K562 (cell line): Measurements from ENCODE around the gene THBS2. TPM values are rescaled to one million over a fixed set of nuclear protein-coding genes. Genes with fewer than 3 reads are reported as not detected.

Source experiments
- ATAC-seq: fragments of 200-7000 bp; cut with Tn5 transposase; 3 replicates; pipeline ENCODE4 v1.9.1; 2020; ENCODE audit warnings: moderate library complexity
- BruUV-seq: library from RNA; stranded (reverse); fragments of 400-500 nt; replicated peaks from 2 replicates; lab custom pipeline; 2021; lab: Mats Ljungman, UMichigan
- CTCF ChIA-PET: fragments of 300-600 bp; formaldehyde crosslinking; extraction: SDS; loops from one replicate; lab custom pipeline; 2021; ENCODE audit warnings: low intra/inter-chr PET ratio; lab: Yijun Ruan, JAX
- POLR2A ChIA-PET: fragments of 300-600, 350-650 bp; sonication (Branson Sonifier 250); formaldehyde crosslinking; extraction: SDS; loops from one replicate; lab custom pipeline; 2021; ENCODE audit warnings: antibody characterized with exemption, inconsistent platforms; lab: Yijun Ruan, JAX
- DNase-seq, 4 experiments: peaks; one replicate each; pipeline versions ENCODE4 v3.0.0 to v3.0.0-alpha.2; 2011 to 2018; ENCODE audit warnings: low spot score in 3 of 4, mixed read lengths in 3 of 4; ENCODE audit errors: extremely low read depth in 1 of 4
- FAIRE-seq: peaks from 2 replicates; lab custom pipeline; 2011; peaks lifted over from hg19 to GRCh38; lab: Jason Lieb, UNC
- H2AFZ ChIP-seq: 2 replicates; pipeline ENCODE4 v1.6.0; 2011; ENCODE audit warnings: low read depth, low read length, control low read depth, inconsistent platforms
- H3K27ac ChIP-seq: fragments of 200-600 bp; 3 replicates; pipeline ENCODE4 v1.8.0; 2011; ENCODE audit warnings: low read depth, mild to moderate bottlenecking, control low read depth, inconsistent platforms, low read length, moderate library complexity, mixed read lengths; ENCODE audit errors: extremely low read depth
- H3K27me3 ChIP-seq, 2 experiments: fragments of 300-600 bp in 1 of 2; 2 replicates in 1 of 2; 3 replicates in 1 of 2; pipeline versions ENCODE4 v1.6.0 to v1.8.0; 2011; ENCODE audit warnings: inconsistent platforms in 2 of 2, low read length in 2 of 2, mild to moderate bottlenecking in 1 of 2, mixed read lengths in 1 of 2, moderate library complexity in 1 of 2; ENCODE audit not compliant: control insufficient read depth in 2 of 2, insufficient read depth in 2 of 2
- H3K36me3 ChIP-seq: fragments of 300-600 bp; 3 replicates; pipeline ENCODE4 v1.8.0; 2011; ENCODE audit warnings: mild to moderate bottlenecking, low read length, inconsistent platforms; ENCODE audit not compliant: control insufficient read depth, insufficient read depth
- H3K4me1 ChIP-seq, 2 experiments: fragments of 200-600 bp in 1 of 2; replicated peaks in 1 of 2; 2 replicates in 1 of 2; 3 replicates in 1 of 2; pipeline versions ENCODE4 v1.5.1 to v1.8.0; 2011; ENCODE audit warnings: inconsistent platforms in 2 of 2, low read length in 2 of 2, mild to moderate bottlenecking in 1 of 2, mixed read lengths in 1 of 2, moderate library complexity in 1 of 2; ENCODE audit not compliant: control insufficient read depth in 2 of 2, insufficient read depth in 2 of 2
- H3K4me2 ChIP-seq: 2 replicates; pipeline ENCODE4 v1.6.1; 2011; ENCODE audit warnings: low read length, control low read depth, inconsistent platforms, mixed read lengths; ENCODE audit not compliant: insufficient read depth
- H3K4me3 ChIP-seq: fragments of 200-600 bp; sonication (generic), shearing (Covaris generic); 2 replicates; pipeline ENCODE4 v1.5.1; 2016; ENCODE audit warnings: control low read depth, inconsistent platforms
- H3K79me2 ChIP-seq: fragments of 200-600 bp; 3 replicates; pipeline ENCODE4 v1.8.0; 2011; ENCODE audit warnings: low read length, inconsistent platforms; ENCODE audit not compliant: control insufficient read depth, insufficient read depth
- H3K9ac ChIP-seq, 2 experiments: 2 replicates each; pipeline versions ENCODE4 v1.6.0 to v1.6.1; 2011; ENCODE audit warnings: low read depth in 2 of 2, low read length in 2 of 2, control low read depth in 1 of 2, inconsistent platforms in 1 of 2, mild to moderate bottlenecking in 1 of 2, mixed read lengths in 1 of 2; ENCODE audit not compliant: insufficient read depth in 1 of 2
- H3K9me1 ChIP-seq: one replicate; pipeline ENCODE4 v1.6.0; 2011; ENCODE audit warnings: inconsistent platforms, mild to moderate bottlenecking, low read length, moderate library complexity; ENCODE audit not compliant: control insufficient read depth, insufficient read depth
- H3K9me3 ChIP-seq: replicated peaks from 2 replicates; pipeline ENCODE4 v1.5.1; 2011; ENCODE audit warnings: low read depth, low read length, inconsistent platforms; ENCODE audit not compliant: control insufficient read depth, insufficient read depth
- H4K20me1 ChIP-seq: replicated peaks from 2 replicates; pipeline ENCODE4 v1.6.1; 2011; ENCODE audit warnings: low read length, inconsistent platforms, mixed read lengths; ENCODE audit not compliant: control insufficient read depth, insufficient read depth
- EGR1 ChIP-seq: fragments of 450-650 bp; conservative IDR thresholded peaks from 2 replicates; pipeline ENCODE4 v1.6.1; 2017; ENCODE audit warnings: mild to moderate bottlenecking
- FOXA3 ChIP-seq, 2 experiments: fragments of 450-650 bp in 1 of 2; sonication (generic) in 1 of 2; formaldehyde crosslinking; IDR thresholded peaks in 1 of 2; conservative IDR thresholded peaks in 1 of 2; 2 replicates each; pipeline versions ENCODE4 v1.4.0 to v1.8.0; 2020 to 2022; ENCODE audit warnings: mild to moderate bottlenecking in 2 of 2, missing genetic modification reagents in 1 of 2
- HDAC6 ChIP-seq: IDR thresholded peaks from 2 replicates; pipeline ENCODE4 v1.6.1; 2012; ENCODE audit warnings: low read depth, mild to moderate bottlenecking, control low read depth, inconsistent platforms, low read length, moderate library complexity
- HNRNPUL1 ChIP-seq: fragments of 200-400 bp; formaldehyde crosslinking; IDR thresholded peaks from 2 replicates; pipeline ENCODE4 v1.6.1; 2017; ENCODE audit warnings: low read length
- KDM4B ChIP-seq, 2 experiments: fragments of 450-650 bp in 1 of 2; sonication (generic) in 1 of 2; IDR thresholded peaks; 2 replicates each; pipeline ENCODE4 v1.6.1; 2016 to 2017; ENCODE audit warnings: borderline replicate concordance in 2 of 2, antibody characterized with exemption in 1 of 2, low read depth in 1 of 2, mild to moderate bottlenecking in 1 of 2
- MTF1 ChIP-seq: fragments of 250-450 bp; sonication (Bioruptor Pico); IDR thresholded peaks from 2 replicates; pipeline ENCODE4 v1.9.0; 2021; ENCODE audit warnings: moderate library complexity, mild to moderate bottlenecking, inconsistent platforms, borderline replicate concordance
- POLR3G ChIP-seq: IDR thresholded peaks from 2 replicates; pipeline ENCODE4 v1.6.1; 2011; ENCODE audit not compliant: insufficient read length, insufficient replicate concordance; ENCODE audit errors: extremely low read depth
- PTRF ChIP-seq: fragments of 450-650 bp; IDR thresholded peaks from 2 replicates; pipeline ENCODE4 v1.6.1; 2016; ENCODE audit warnings: mild to moderate bottlenecking, missing genetic modification characterization, missing compliant biosample characterization
- RBM39 ChIP-seq: fragments of 200-400 bp; formaldehyde crosslinking; optimal IDR thresholded peaks from 2 replicates; pipeline ENCODE3; 2018; ENCODE audit warnings: low read depth, low read length
- RFX7 ChIP-seq: fragments of 250-450 bp; sonication (Bioruptor Pico); IDR thresholded peaks from 2 replicates; pipeline ENCODE4 v1.5.1; 2021; ENCODE audit warnings: mild to moderate bottlenecking
- SAP30 ChIP-seq: fragments of 200-600 bp; sonication (generic); IDR thresholded peaks from 2 replicates; pipeline ENCODE4 v1.6.1; 2012; ENCODE audit warnings: borderline replicate concordance, low read depth, mild to moderate bottlenecking, moderate library complexity, low read length, control low read depth, inconsistent platforms; ENCODE audit not compliant: insufficient read depth, poor library complexity, severe bottlenecking
- SMARCE1 ChIP-seq: fragments of 450-650 bp; IDR thresholded peaks from 2 replicates; pipeline ENCODE4 v1.7.1; 2016; ENCODE audit warnings: mild to moderate bottlenecking
- TCF7 ChIP-seq: sonication (generic); IDR thresholded peaks from 2 replicates; pipeline ENCODE4 v1.6.1; 2016; ENCODE audit warnings: antibody characterized with exemption, borderline replicate concordance
- ZNF124 ChIP-seq: sonication (generic); formaldehyde crosslinking; IDR thresholded peaks from 2 replicates; pipeline ENCODE4 v1.8.1; 2022; ENCODE audit warnings: missing genetic modification reagents
- ZNF143 ChIP-seq: sonication (generic); formaldehyde crosslinking; IDR thresholded peaks from 2 replicates; pipeline ENCODE4 v1.9.0; 2022; ENCODE audit warnings: mild to moderate bottlenecking, missing genetic modification reagents
- ZNF354B ChIP-seq: fragments of 250-450 bp; sonication (Bioruptor Pico); IDR thresholded peaks from 2 replicates; pipeline ENCODE4 v1.4.0; 2020
- ZNF395 ChIP-seq: fragments of 200-800 bp; sonication (Bioruptor generic); IDR thresholded peaks from 2 replicates; pipeline ENCODE4 v1.6.1; 2017; ENCODE audit warnings: missing genetic modification characterization, missing compliant biosample characterization
- ZNF398 ChIP-seq: fragments of 250-450 bp; sonication (Bioruptor Pico); IDR thresholded peaks from 2 replicates; pipeline ENCODE4 v1.8.0; 2021; ENCODE audit warnings: moderate library complexity, mild to moderate bottlenecking, inconsistent platforms
- ZNF583 ChIP-seq: fragments of 250-450 bp; sonication (Bioruptor Pico); IDR thresholded peaks from 2 replicates; pipeline ENCODE4 v1.4.0; 2020
- ZNF644 ChIP-seq: fragments of 200-800 bp; sonication (Bioruptor generic); IDR thresholded peaks from 2 replicates; pipeline ENCODE4 v1.6.1; 2016; ENCODE audit warnings: low read depth, missing genetic modification characterization, missing compliant biosample characterization
- WGBS: fragments of 100-300 bp; shearing (Covaris generic); methylation state at CpG from one replicate; pipeline ENCODE4 v1.1.6; 2016; ENCODE audit warnings: low coverage, mixed read lengths; ENCODE audit not compliant: insufficient coverage; ENCODE audit errors: missing lambda C conversion rate; 5-methylcytosine and 5-hydroxymethylcytosine counted together
- in situ Hi-C: fragments of 300-500 bp; cut with MboI; formaldehyde crosslinking; loops from 4 replicates; pipeline ENCODE4 v1.15.0; 2018; ENCODE audit warnings: inconsistent platforms, mixed read lengths
- intact Hi-C: fragments of 100-400 bp; cut with micrococcal nuclease; formaldehyde crosslinking; loops from 2 replicates; pipeline ENCODE4 v1.14.2; 2022
- polyA plus RNA-seq, 8 experiments: library from polyadenylated mRNA; depleted of rRNA in 4 of 8; stranded (reverse) in 5 of 8; unstranded in 3 of 8; fragments of >200 nt; fragmentation: Nextera tagmentation in 2 of 8; fragmentation: Illumina TruSeq in 1 of 8; extraction: Ambion mirVana in 2 of 8; extraction: Trizol in 1 of 8; gene quantifications; 2 replicates each; pipeline versions ENCODE4 v1.2.1 to v1.2.3, GENCODE V29; 2011 to 2014; ENCODE audit warnings: inconsistent platforms in 1 of 8, missing spikeins in 1 of 8
- total RNA-seq, 7 experiments: library from RNA; depleted of rRNA in 6 of 7; stranded (reverse); fragments of >200 nt in 6 of 7; fragmentation: Illumina TruSeq in 2 of 7; extraction: Trizol in 2 of 7; gene quantifications; 2 replicates each; pipeline versions ENCODE4 v1.2.1 to v1.2.3, GENCODE V29; 2011 to 2021; ENCODE audit warnings: low replicate concordance in 1 of 7

The THBS2 gene
- total and polyA plus RNA-seq, 9 of the 15 experiments (the other 6 are each of a cell fraction or from before 2014, with no cell fraction given), result 0.03 to 0.11 (median 0.03) TPM; not detected in 6

- Histone ChIP-seq H3K27ac (no peak overlapping the region), H2AFZ (no peak overlapping the region), H3K9me3 (no peaks in the 10 kb centered on the region), H3K4me2 (no peak overlapping the region), H4K20me1 (no peaks in the 10 kb centered on the region), H3K36me3 (no peaks in the 10 kb centered on the region), H3K79me2 (no peaks in the 10 kb centered on the region), H3K4me3 (no peak overlapping the region), H3K27me3 (peaks cover 11 to 63% of the 10 kb centered on the region in 2 experiments; a peak in 4 of 5 replicates), H3K4me1 (peaks cover 0 to 8% of the 10 kb centered on the region in 2 experiments; a peak in 1 of 5 replicates), H3K9me1 (no peaks in the 10 kb centered on the region)
- ChIA-PET POLR2A (no interaction called here), CTCF (no interaction called here)
- FAIRE-seq (no peak), DNase-seq (no peak), ATAC-seq (no peak)
- in situ Hi-C loops, result no loop called here
- BruUV-seq, result no TSS peak
- intact Hi-C loops, result no loop called here
- WGBS, result 0% methylated on average over 1 of the region's 1 CpG
- TF ChIP-seq HDAC6 (no peak), ZNF644 (tag) (no peak), ZNF143 (CRISPR knock-in tag) (no peak), FOXA3 (CRISPR knock-in tag; conservative IDR thresholded peaks at IDR 0.05 in 1 of 2, IDR thresholded peaks at IDR 0.05 in 1 of 2) (no peak), EGR1 (no peak), PTRF (tag) (no peak), RFX7 (CRISPR knock-in tag) (no peak), ZNF354B (CRISPR knock-in tag) (no peak), ZNF395 (CRISPR knock-in tag) (no peak), ZNF583 (no peak), HNRNPUL1 (no peak), POLR3G (no peak), SAP30 (no peak), MTF1 (CRISPR knock-in tag) (no peak), TCF7 (no peak), ZNF398 (CRISPR knock-in tag) (no peak), RBM39 (no peak), ZNF124 (CRISPR knock-in tag) (no peak), SMARCE1 (no peak), KDM4B (IDR thresholded peaks at IDR 0.05; ENCODE audit: borderline replicate concordance in 2 of 2, low read depth in 1 of 2) (no peak)
- TF ChIP-seq, all 486 proteins: peak for 0
- no peak overlapping the region for H3K9ac ChIP-seq
These were observed 10.0 kb downstream of the THBS2 start for GRCh38 chr6:169243661-169244060.
